ENCODE measurements around the gene SART1. TPM values are rescaled to one million over a fixed set of nuclear protein-coding genes. Genes with fewer than 3 reads are reported as not detected.

Gene SART1
- total and polyA plus RNA-seq, 4 donors: 13.6 to 24.3 (median 15.1) TPM

DNA sequence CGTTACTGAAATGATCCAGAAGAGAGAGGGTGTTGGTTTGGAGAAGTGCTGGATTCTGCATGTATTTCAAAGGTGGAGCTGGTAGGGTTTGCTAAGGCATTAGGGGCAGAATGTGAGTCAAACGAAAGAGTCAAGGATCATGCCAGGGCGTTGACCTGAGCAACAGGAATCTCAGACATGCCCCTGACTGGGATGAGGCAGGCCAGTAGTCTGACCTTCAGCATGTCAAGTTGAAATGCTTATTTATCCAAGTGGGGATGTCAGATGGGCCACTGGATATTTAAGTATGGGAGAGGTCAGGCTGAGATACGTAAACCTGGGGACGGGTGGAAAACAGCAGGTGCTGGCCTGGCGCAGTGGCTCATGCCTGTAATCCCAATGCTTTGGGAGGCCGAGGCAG is 19.0 kb upstream of the SART1 start:
- no peak overlapping the region for H3K27ac ChIP-seq (ENCODE audit: low read depth in 1 of 2, low read length in 2 of 2)

DNA sequence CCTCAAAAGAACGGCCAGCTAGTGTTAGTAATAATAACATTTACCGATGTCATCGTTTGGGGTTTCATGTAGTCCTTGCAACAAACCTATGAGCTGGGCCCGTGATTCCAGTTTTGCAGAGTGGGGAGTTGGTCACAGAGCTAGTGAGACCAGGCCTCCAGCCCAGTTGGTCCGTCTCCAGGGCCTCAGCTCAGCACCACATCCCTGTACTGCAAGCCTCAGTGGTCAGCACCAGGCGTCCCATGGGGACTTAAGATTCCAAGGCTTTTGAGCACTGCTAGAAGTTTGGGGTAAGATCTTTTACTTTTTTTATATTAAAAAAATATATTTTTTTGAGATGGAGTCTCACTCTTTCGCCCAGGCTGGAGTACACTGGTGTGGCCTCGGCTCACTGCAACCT is 17.3 kb upstream of the SART1 start:
- WGBS: 95% methylated on average over 8 of the region's 8 CpGs
- DNase-seq (ENCODE audit: low spot score): no peak
- no peak for TF ChIP-seq ATF3 (IDR thresholded peaks at IDR 0.05)
- TF ChIP-seq ZBTB33 (IDR thresholded peaks at IDR 0.05): no peak
- no peak for TF ChIP-seq YY1 (IDR thresholded peaks at IDR 0.05)
- no peak for TF ChIP-seq TAF1 (conservative IDR thresholded peaks at IDR 0.05)
- no peak for TF ChIP-seq HNF4A (conservative IDR thresholded peaks at IDR 0.05)
- TF ChIP-seq HNF4G (IDR thresholded peaks at IDR 0.05): no peak
- no peak for TF ChIP-seq EGR1 (IDR thresholded peaks at IDR 0.05; ENCODE audit: low read depth in 2 of 2)
- TF ChIP-seq, protein P1, sequence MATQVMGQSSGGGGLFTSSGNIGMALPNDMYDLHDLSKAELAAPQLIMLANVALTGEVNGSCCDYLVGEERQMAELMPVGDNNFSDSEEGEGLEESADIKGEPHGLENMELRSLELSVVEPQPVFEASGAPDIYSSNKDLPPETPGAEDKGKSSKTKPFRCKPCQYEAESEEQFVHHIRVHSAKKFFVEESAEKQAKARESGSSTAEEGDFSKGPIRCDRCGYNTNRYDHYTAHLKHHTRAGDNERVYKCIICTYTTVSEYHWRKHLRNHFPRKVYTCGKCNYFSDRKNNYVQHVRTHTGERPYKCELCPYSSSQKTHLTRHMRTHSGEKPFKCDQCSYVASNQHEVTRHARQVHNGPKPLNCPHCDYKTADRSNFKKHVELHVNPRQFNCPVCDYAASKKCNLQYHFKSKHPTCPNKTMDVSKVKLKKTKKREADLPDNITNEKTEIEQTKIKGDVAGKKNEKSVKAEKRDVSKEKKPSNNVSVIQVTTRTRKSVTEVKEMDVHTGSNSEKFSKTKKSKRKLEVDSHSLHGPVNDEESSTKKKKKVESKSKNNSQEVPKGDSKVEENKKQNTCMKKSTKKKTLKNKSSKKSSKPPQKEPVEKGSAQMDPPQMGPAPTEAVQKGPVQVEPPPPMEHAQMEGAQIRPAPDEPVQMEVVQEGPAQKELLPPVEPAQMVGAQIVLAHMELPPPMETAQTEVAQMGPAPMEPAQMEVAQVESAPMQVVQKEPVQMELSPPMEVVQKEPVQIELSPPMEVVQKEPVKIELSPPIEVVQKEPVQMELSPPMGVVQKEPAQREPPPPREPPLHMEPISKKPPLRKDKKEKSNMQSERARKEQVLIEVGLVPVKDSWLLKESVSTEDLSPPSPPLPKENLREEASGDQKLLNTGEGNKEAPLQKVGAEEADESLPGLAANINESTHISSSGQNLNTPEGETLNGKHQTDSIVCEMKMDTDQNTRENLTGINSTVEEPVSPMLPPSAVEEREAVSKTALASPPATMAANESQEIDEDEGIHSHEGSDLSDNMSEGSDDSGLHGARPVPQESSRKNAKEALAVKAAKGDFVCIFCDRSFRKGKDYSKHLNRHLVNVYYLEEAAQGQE (IDR thresholded peaks at IDR 0.05): no peak
- TF ChIP-seq SP1 (IDR thresholded peaks at IDR 0.05): no peak
- no peak for TF ChIP-seq FOXA1 (IDR thresholded peaks at IDR 0.05)
- no peak for TF ChIP-seq GABPA (IDR thresholded peaks at IDR 0.05 in 1 of 2, conservative IDR thresholded peaks at IDR 0.05 in 1 of 2)
- TF ChIP-seq FOXA2 (IDR thresholded peaks at IDR 0.05): no peak
- TF ChIP-seq MAX (IDR thresholded peaks at IDR 0.05): no peak
- TF ChIP-seq CTCF (IDR thresholded peaks at IDR 0.05; ENCODE audit: low read depth, low read length, missing input control): no peak
- no peak for TF ChIP-seq NR2F2 (IDR thresholded peaks at IDR 0.05)
- TF ChIP-seq JUND (IDR thresholded peaks at IDR 0.05): no peak
- Histone ChIP-seq H3K9ac (ENCODE audit: low read depth in 1 of 2, low read length in 2 of 2) (no peak overlapping the region), H3K4me3 (ENCODE audit: low read depth in 1 of 3, low read length in 3 of 3) (no peak overlapping the region), H3K9me3 (ENCODE audit: control insufficient read depth in 4 of 4, low read length in 3 of 4) (no peaks in the 10 kb centered on the region), H3K36me3 (ENCODE audit: control insufficient read depth in 4 of 4, insufficient read depth in 3 of 4, low read depth in 1 of 4, low read length in 3 of 4) (no peaks in the 10 kb centered on the region), H3K27ac (ENCODE audit: low read depth in 1 of 2, low read length in 2 of 2) (no peak overlapping the region), H3K4me1 (ENCODE audit: control insufficient read depth in 4 of 4, insufficient read depth in 4 of 4, low read length in 3 of 4) (peaks cover 0 to 2% (median 0%) of the 10 kb centered on the region in 4 donors), H3K27me3 (ENCODE audit: control insufficient read depth in 4 of 4, insufficient read depth in 4 of 4, low read length in 3 of 4) (no peaks in the 10 kb centered on the region)

More for the DNA sequence above, 19.0 kb upstream of the SART1 start:
- Histone ChIP-seq H3K36me3 (ENCODE audit: control insufficient read depth in 4 of 4, insufficient read depth in 3 of 4, low read depth in 1 of 4, low read length in 3 of 4) (no peaks in the 10 kb centered on the region), H3K9me3 (ENCODE audit: control insufficient read depth in 4 of 4, low read length in 3 of 4) (no peaks in the 10 kb centered on the region), H3K9ac (ENCODE audit: low read depth in 1 of 2, low read length in 2 of 2) (no peak overlapping the region), H3K27me3 (ENCODE audit: control insufficient read depth in 4 of 4, insufficient read depth in 4 of 4, low read length in 3 of 4) (no peaks in the 10 kb centered on the region), H3K4me1 (ENCODE audit: control insufficient read depth in 4 of 4, insufficient read depth in 4 of 4, low read length in 3 of 4) (peaks cover 0 to 2% (median 0%) of the 10 kb centered on the region in 4 donors), H3K4me3 (ENCODE audit: low read depth in 1 of 3, low read length in 3 of 3) (no peak overlapping the region)
- WGBS: 83% methylated on average over 7 of the region's 7 CpGs
- no peak for TF ChIP-seq FOXA1 (IDR thresholded peaks at IDR 0.05)
- no peak for DNase-seq (ENCODE audit: low spot score)
